WTC11 (cell line): Measurements from ENCODE around the gene MORN1. TPM values are rescaled to one million over a fixed set of nuclear protein-coding genes. Genes with fewer than 3 reads are reported as not detected.

Experiments used
- ATAC-seq: fragments of 200-7000 bp; cut with Tn5 transposase; 2 replicates; pipeline ENCODE4 v1.10.0; 2021; ENCODE audit warnings: mild to moderate bottlenecking, moderate library complexity
- CTCF ChIA-PET: fragments of 300-600 bp; sonication (Branson Sonifier 250); formaldehyde crosslinking; loops from one replicate; lab custom pipeline; 2021; ENCODE audit warnings: antibody characterized with exemption; lab: Charles Lee
- POLR2A ChIA-PET: fragments of 350-600 bp; sonication (Branson Sonifier 250); formaldehyde crosslinking; loops from one replicate; lab custom pipeline; 2021; ENCODE audit warnings: antibody characterized with exemption; lab: Charles Lee
- DNase-seq: peaks from one replicate; pipeline ENCODE4 v3.0.0; 2021; ENCODE audit warnings: low spot score
- H3K27ac Mint-ChIP-seq: 2 replicates; pipeline ENCODE4 v1.8.0; 2021; ENCODE audit warnings: mixed read lengths
- H3K27me3 Mint-ChIP-seq: 2 replicates; pipeline ENCODE4 v1.8.0; 2021; ENCODE audit warnings: low read depth, mild to moderate bottlenecking, moderate library complexity, mixed read lengths
- H3K36me3 Mint-ChIP-seq: 2 replicates; pipeline ENCODE4 v1.8.0; 2021; ENCODE audit warnings: mixed read lengths
- H3K4me1 Mint-ChIP-seq: 2 replicates; pipeline ENCODE4 v1.8.0; 2022; ENCODE audit warnings: mixed read lengths
- H3K4me3 Mint-ChIP-seq: 2 replicates; pipeline ENCODE4 v1.8.0; 2021; ENCODE audit warnings: mild to moderate bottlenecking, moderate library complexity, mixed read lengths
- H3K9me3 Mint-ChIP-seq: 2 replicates; pipeline ENCODE4 v1.8.0; 2021; ENCODE audit warnings: mixed read lengths
- CREM ChIP-seq: sonication (generic); formaldehyde crosslinking; IDR thresholded peaks from 2 replicates; pipeline ENCODE4 v1.8.1; 2022; ENCODE audit warnings: mild to moderate bottlenecking, missing genetic modification reagents, moderate library complexity
- E2F1 ChIP-seq: sonication (generic); formaldehyde crosslinking; IDR thresholded peaks from 2 replicates; pipeline ENCODE4 v1.8.0; 2022; ENCODE audit warnings: mild to moderate bottlenecking, missing genetic modification reagents
- ETV6 ChIP-seq: sonication (generic); formaldehyde crosslinking; IDR thresholded peaks from 2 replicates; pipeline ENCODE4 v1.8.1; 2022; ENCODE audit warnings: mild to moderate bottlenecking, missing genetic modification reagents
- FOXJ3 ChIP-seq: sonication (generic); formaldehyde crosslinking; IDR thresholded peaks from 2 replicates; pipeline ENCODE4 v1.9.0; 2021; ENCODE audit warnings: missing genetic modification reagents, mild to moderate bottlenecking, borderline replicate concordance
- GABPB1 ChIP-seq: sonication (generic); formaldehyde crosslinking; IDR thresholded peaks from 2 replicates; pipeline ENCODE4 v1.8.1; 2023; ENCODE audit warnings: mild to moderate bottlenecking, missing genetic modification reagents
- JUN ChIP-seq: sonication (generic); formaldehyde crosslinking; IDR thresholded peaks from 2 replicates; pipeline ENCODE4 v1.8.0; 2023; ENCODE audit warnings: mild to moderate bottlenecking, missing genetic modification reagents
- MYBL2 ChIP-seq: sonication (generic); formaldehyde crosslinking; IDR thresholded peaks from 2 replicates; pipeline ENCODE4 v1.8.1; 2023; ENCODE audit warnings: mild to moderate bottlenecking, moderate library complexity, missing genetic modification reagents
- NFATC4 ChIP-seq: fragments of 250-450 bp; sonication (Bioruptor Pico); IDR thresholded peaks from 2 replicates; pipeline ENCODE4 v1.9.0; 2021; ENCODE audit warnings: mild to moderate bottlenecking
- PRDM15 ChIP-seq: sonication (generic); formaldehyde crosslinking; IDR thresholded peaks from 2 replicates; pipeline ENCODE4 v1.8.0; 2022; ENCODE audit warnings: missing genetic modification reagents
- RELA ChIP-seq: sonication (generic); formaldehyde crosslinking; IDR thresholded peaks from 2 replicates; pipeline ENCODE4 v1.8.1; 2022; ENCODE audit warnings: missing genetic modification reagents, mild to moderate bottlenecking, borderline replicate concordance
- RORB ChIP-seq: fragments of 250-450 bp; sonication (Bioruptor Pico); IDR thresholded peaks from 2 replicates; pipeline ENCODE4 v1.9.0; 2021; ENCODE audit warnings: mild to moderate bottlenecking
- TCF7 ChIP-seq: sonication (generic); formaldehyde crosslinking; IDR thresholded peaks from 2 replicates; pipeline ENCODE4 v1.8.0; 2022; ENCODE audit warnings: mild to moderate bottlenecking, low read depth, missing genetic modification reagents, moderate library complexity
- TEAD4 ChIP-seq: sonication (generic); formaldehyde crosslinking; IDR thresholded peaks from 2 replicates; pipeline ENCODE4 v1.8.0; 2022; ENCODE audit warnings: mild to moderate bottlenecking, missing genetic modification reagents
- ZNF219 ChIP-seq: sonication (generic); formaldehyde crosslinking; IDR thresholded peaks from 2 replicates; pipeline ENCODE4 v1.8.0; 2023; ENCODE audit warnings: missing genetic modification reagents, mild to moderate bottlenecking, borderline replicate concordance
- ZNF425 ChIP-seq: fragments of 250-450 bp; sonication (Bioruptor Pico); conservative IDR thresholded peaks from 2 replicates; pipeline ENCODE4 v1.9.0; 2021; ENCODE audit warnings: mild to moderate bottlenecking
- total RNA-seq: library from RNA; stranded (reverse); gene quantifications from 3 replicates; pipeline ENCODE4 v1.2.3, GENCODE V29; 2021
- TF ChIP-seq, protein P1 (sequence below): sonication (generic); formaldehyde crosslinking; IDR thresholded peaks from 2 replicates; pipeline ENCODE4 v1.8.0; 2022; ENCODE audit warnings: mild to moderate bottlenecking, missing genetic modification reagents

Gene MORN1
- total RNA-seq, 1 experiment from 2014 or later = 14.5 TPM

GRCh38 chr1:2373551-2374251 lies 17.7 kb downstream of the MORN1 start (continued):
- no peak for TF ChIP-seq TEAD4 (CRISPR knock-in tag)
- no peak for TF ChIP-seq FOXJ3 (CRISPR knock-in tag)
- TF ChIP-seq, all 79 proteins: peak for 0

- DNase-seq (peak; percentile 8), ATAC-seq (no peak)
- Mint-ChIP-seq H3K4me3 (no peak overlapping the region), H3K36me3 (peaks cover 11% of the 10 kb centered on the region), H3K27ac (no peak overlapping the region), H3K4me1 (no peaks in the 10 kb centered on the region), H3K9me3 (peaks cover 8% of the 10 kb centered on the region), H3K27me3 (no peaks in the 10 kb centered on the region)
- no peak for TF ChIP-seq FOXJ3 (CRISPR knock-in tag)
- no peak for TF ChIP-seq ETV6 (CRISPR knock-in tag)
- no peak for TF ChIP-seq RORB (CRISPR knock-in tag)
- no peak for TF ChIP-seq PRDM15
- no peak for TF ChIP-seq TEAD4 (CRISPR knock-in tag)
- no peak for TF ChIP-seq GABPB1 (CRISPR knock-in tag)
- TF ChIP-seq TCF7 (CRISPR knock-in tag) = no peak
- no peak for TF ChIP-seq ZNF219 (CRISPR knock-in tag)
- TF ChIP-seq JUN (CRISPR knock-in tag) = no peak
- no peak for TF ChIP-seq ZNF425
- no peak for TF ChIP-seq RELA (CRISPR knock-in tag)
- POLR2A ChIA-PET = no interaction called here
- CTCF ChIA-PET = no interaction called here
Observed at GRCh38 chr1:2372551-2373490, 18.5 kb downstream of the MORN1 start.

- no peaks in the 10 kb centered on the region for H3K4me1 Mint-ChIP-seq
- ATAC-seq = no peak
- peaks cover 16% of the 10 kb centered on the region for H3K36me3 Mint-ChIP-seq
- ChIA-PET CTCF (no interaction called here), POLR2A (interaction anchor here (0.7 kb wide), 1 partner anchor 169 kb away, joined by 3 read pairs; no protein-coding TSS in a partner anchor)
- H3K27ac Mint-ChIP-seq = no peak overlapping the region
- H3K9me3 Mint-ChIP-seq = peaks cover 19% of the 10 kb centered on the region
- H3K4me3 Mint-ChIP-seq = no peak overlapping the region
- DNase-seq = peak; percentile 20
- no peaks in the 10 kb centered on the region; the same call in 1 of the 2 replicates for H3K27me3 Mint-ChIP-seq
- TF ChIP-seq NFATC4 (no peak), MYBL2 (CRISPR knock-in tag) (no peak), CREM (no peak), PRDM15 (no peak), E2F1 (CRISPR knock-in tag) (no peak), RELA (CRISPR knock-in tag) (no peak)
- TF ChIP-seq, protein P1, sequence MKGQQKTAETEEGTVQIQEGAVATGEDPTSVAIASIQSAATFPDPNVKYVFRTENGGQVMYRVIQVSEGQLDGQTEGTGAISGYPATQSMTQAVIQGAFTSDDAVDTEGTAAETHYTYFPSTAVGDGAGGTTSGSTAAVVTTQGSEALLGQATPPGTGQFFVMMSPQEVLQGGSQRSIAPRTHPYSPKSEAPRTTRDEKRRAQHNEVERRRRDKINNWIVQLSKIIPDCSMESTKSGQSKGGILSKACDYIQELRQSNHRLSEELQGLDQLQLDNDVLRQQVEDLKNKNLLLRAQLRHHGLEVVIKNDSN (CRISPR knock-in tag) = no peak
Observed at GRCh38 chr1:2368053-2368744, 23.2 kb downstream of the MORN1 start.
